Measurements from ENCODE around the gene IFFO2.

The IFFO2 gene

GRCh38 chr1:19000065-19000464 lies 43.6 kb upstream of the IFFO2 start:
- H3K4me3 ChIP-seq (ENCODE audit: low read length, poor library complexity, severe bottlenecking) = no peak overlapping the region
- H3K4me1 ChIP-seq (ENCODE audit: insufficient read depth, low read length, poor library complexity, severe bottlenecking) = no peaks in the 10 kb centered on the region
- no peak for TF ChIP-seq CTCF (conservative IDR thresholded peaks at IDR 0.05; ENCODE audit: low read length)
- TF ChIP-seq EZH2phosphoT487 (IDR thresholded peaks at IDR 0.05; ENCODE audit: borderline replicate concordance) = no peak
- H3K9ac ChIP-seq (ENCODE audit: low read depth, low read length, poor library complexity, severe bottlenecking) = no peak overlapping the region
- peaks cover 23% of the 10 kb centered on the region; the same call in 1 of the 2 replicates for H3K9me3 ChIP-seq (ENCODE audit: insufficient read depth, low read depth, low read length)
- 0 out of 2 replicates have a peak, but pooled peaks cover 8% of the 10 kb centered on the region for H3F3A ChIP-seq (ENCODE audit: low read depth)
- no peaks in the 10 kb centered on the region for H3K36me3 ChIP-seq (ENCODE audit: insufficient read depth, low read length)
- H3K79me2 ChIP-seq (ENCODE audit: insufficient read depth, low read length) = no peaks in the 10 kb centered on the region
- H2AFZ ChIP-seq (ENCODE audit: low read length) = no peak overlapping the region
- no peaks in the 10 kb centered on the region for H3K9me2 ChIP-seq (replicated peaks; ENCODE audit: low read depth, low read length)
- no peaks in the 10 kb centered on the region for H3K27me3 ChIP-seq (ENCODE audit: insufficient read depth, low read length, poor library complexity, severe bottlenecking)
- H3K4me2 ChIP-seq (ENCODE audit: low read depth, low read length, poor library complexity, severe bottlenecking) = no peak overlapping the region
- no peaks in the 10 kb centered on the region for H4K20me1 ChIP-seq (ENCODE audit: insufficient read depth, low read length, poor library complexity, severe bottlenecking)

GRCh38 chr1:18999359-18999758 lies 42.9 kb upstream of the IFFO2 start:
- H3K4me1 ChIP-seq (ENCODE audit: insufficient read depth, low read length, poor library complexity, severe bottlenecking) = no peaks in the 10 kb centered on the region
- no peaks in the 10 kb centered on the region for H3K9me2 ChIP-seq (replicated peaks; ENCODE audit: low read depth, low read length)
- no peak overlapping the region for H3K4me3 ChIP-seq (ENCODE audit: low read length, poor library complexity, severe bottlenecking)
- no peaks in the 10 kb centered on the region for H3K36me3 ChIP-seq (ENCODE audit: insufficient read depth, low read length)
- no peak overlapping the region for H3K4me2 ChIP-seq (ENCODE audit: low read depth, low read length, poor library complexity, severe bottlenecking)
- H3K9ac ChIP-seq (ENCODE audit: low read depth, low read length, poor library complexity, severe bottlenecking) = no peak overlapping the region
- H4K20me1 ChIP-seq (ENCODE audit: insufficient read depth, low read length, poor library complexity, severe bottlenecking) = no peaks in the 10 kb centered on the region
- H2AFZ ChIP-seq (ENCODE audit: low read length) = no peak overlapping the region
- TF ChIP-seq EZH2phosphoT487 (IDR thresholded peaks at IDR 0.05; ENCODE audit: borderline replicate concordance) (no peak), CTCF (conservative IDR thresholded peaks at IDR 0.05; ENCODE audit: low read length) (no peak)
- no peaks in the 10 kb centered on the region for H3K27me3 ChIP-seq (ENCODE audit: insufficient read depth, low read length, poor library complexity, severe bottlenecking)
- H3F3A ChIP-seq (ENCODE audit: low read depth) = 0 out of 2 replicates have a peak, but pooled peaks cover 8% of the 10 kb centered on the region
- H3K9me3 ChIP-seq (ENCODE audit: insufficient read depth, low read depth, low read length) = peaks cover 23% of the 10 kb centered on the region; the same call in 1 of the 2 replicates
- no peaks in the 10 kb centered on the region for H3K79me2 ChIP-seq (ENCODE audit: insufficient read depth, low read length)

GRCh38 chr1:18998016-18998724 lies 41.7 kb upstream of the IFFO2 start:
- Histone ChIP-seq H3K4me1 (ENCODE audit: insufficient read depth, low read length, poor library complexity, severe bottlenecking) (no peaks in the 10 kb centered on the region), H3K27me3 (ENCODE audit: insufficient read depth, low read length, poor library complexity, severe bottlenecking) (no peaks in the 10 kb centered on the region), H3F3A (ENCODE audit: low read depth) (0 out of 2 replicates have a peak, but pooled peaks cover 8% of the 10 kb centered on the region), H2AFZ (ENCODE audit: low read length) (no peak overlapping the region), H4K20me1 (ENCODE audit: insufficient read depth, low read length, poor library complexity, severe bottlenecking) (no peaks in the 10 kb centered on the region), H3K9me3 (ENCODE audit: insufficient read depth, low read depth, low read length) (peaks cover 20% of the 10 kb centered on the region; the same call in 1 of the 2 replicates), H3K79me2 (ENCODE audit: insufficient read depth, low read length) (no peaks in the 10 kb centered on the region), H3K36me3 (ENCODE audit: insufficient read depth, low read length) (no peaks in the 10 kb centered on the region), H3K9ac (ENCODE audit: low read depth, low read length, poor library complexity, severe bottlenecking) (no peak overlapping the region), H3K4me2 (ENCODE audit: low read depth, low read length, poor library complexity, severe bottlenecking) (no peak overlapping the region), H3K4me3 (ENCODE audit: low read length, poor library complexity, severe bottlenecking) (no peak overlapping the region), H3K9me2 (replicated peaks; ENCODE audit: low read depth, low read length) (no peaks in the 10 kb centered on the region)
- TF ChIP-seq EZH2phosphoT487 (IDR thresholded peaks at IDR 0.05; ENCODE audit: borderline replicate concordance) (no peak), CTCF (conservative IDR thresholded peaks at IDR 0.05; ENCODE audit: low read length) (no peak)

Data from Loucy (cell line).